Colonic mucosa (tissue), 4 donors: ENCODE measurements around the gene S100A8. TPM values are rescaled to one million over a fixed set of nuclear protein-coding genes. Genes with fewer than 3 reads are reported as not detected.

Experiments used
- DNase-seq: peaks from one replicate; pipeline ENCODE4 v3.0.0-alpha.2; 2020
- H3K27ac ChIP-seq: fragments of 200-600 bp; one replicate; pipeline ENCODE4 v1.8.0; 2021
- H3K27me3 ChIP-seq: fragments of 200-600 bp; one replicate; pipeline ENCODE4 v1.8.0; 2021
- H3K36me3 ChIP-seq: fragments of 200-600 bp; one replicate; pipeline ENCODE4 v1.8.0; 2021
- H3K4me1 ChIP-seq: fragments of 200-600 bp; one replicate; pipeline ENCODE4 v1.8.0; 2021; ENCODE audit warnings: mild to moderate bottlenecking
- H3K4me3 ChIP-seq: fragments of 200-600 bp; one replicate; pipeline ENCODE4 v1.8.0; 2021
- H3K9ac ChIP-seq, 2 donors: one replicate each; pipeline ENCODE4 v1.7.0; 2013; ENCODE audit warnings: control low read depth in 2 of 2, low read depth in 2 of 2, low read length in 2 of 2
- H3K9me3 ChIP-seq: fragments of 200-600 bp; one replicate; pipeline ENCODE4 v1.8.0; 2021
- CTCF ChIP-seq: fragments of 200-600 bp; IDR thresholded peaks from one replicate; pipeline ENCODE4 v1.8.0; 2022; ENCODE audit warnings: antibody characterized with exemption, mild to moderate bottlenecking
- intact Hi-C: fragments of 100-400 bp; cut with DNase I; formaldehyde crosslinking; loops from one replicate; pipeline ENCODE4 v1.14.1; 2022
- total RNA-seq, 2 donors: library from RNA; stranded (reverse); fragmentation: NEBNext Ultra II Directional in 1 of 2; extraction: Animal tissue kit (Norgen Biotek cat#: 25700) in 1 of 2; gene quantifications; one replicate each; pipeline ENCODE4 v1.2.1, GENCODE V29; 2021
- donor health status: healthy.
- donor health status: DM: no; HTN: no; CAD: no.
- donor health status: DM: no; HTN: no; CAD: no.

S100A8 gene
- total RNA-seq, 2 donors from 2014 or later: 0.79 to 6.9 TPM

- intact Hi-C loops: no loop called here
- H3K9ac ChIP-seq: no peak overlapping the region
- H3K27ac ChIP-seq: no peak overlapping the region
- H3K4me3 ChIP-seq: no peak overlapping the region
- no peaks in the 10 kb centered on the region for H3K9me3 ChIP-seq
- H3K36me3 ChIP-seq: no peaks in the 10 kb centered on the region
- no peaks in the 10 kb centered on the region for H3K27me3 ChIP-seq
- peak; percentile 9 for DNase-seq
- TF ChIP-seq CTCF: no peak
- H3K4me1 ChIP-seq: peaks cover 5% of the 10 kb centered on the region
Observed at GRCh38 chr1:153364156-153364555, 26.7 kb downstream of the S100A8 start.

GRCh38 chr1:153363641-153364040, 27.2 kb downstream of the S100A8 start:
- Histone ChIP-seq H3K27me3 (no peaks in the 10 kb centered on the region), H3K4me1 (peaks cover 5% of the 10 kb centered on the region), H3K4me3 (no peak overlapping the region), H3K9ac (no peak overlapping the region), H3K36me3 (no peaks in the 10 kb centered on the region), H3K27ac (no peak overlapping the region), H3K9me3 (no peaks in the 10 kb centered on the region)
- intact Hi-C loops: no loop called here
- peak; percentile 10 for DNase-seq
- no peak for TF ChIP-seq CTCF

GRCh38 chr1:153362187-153362775, 28.6 kb downstream of the S100A8 start:
- Histone ChIP-seq H3K4me1 (peaks cover 5% of the 10 kb centered on the region), H3K27ac (no peak overlapping the region), H3K36me3 (no peaks in the 10 kb centered on the region), H3K27me3 (no peaks in the 10 kb centered on the region), H3K9me3 (no peaks in the 10 kb centered on the region), H3K4me3 (no peak overlapping the region), H3K9ac (no peak overlapping the region)
- intact Hi-C loops: no loop called here
- no peak for DNase-seq
- TF ChIP-seq CTCF: no peak

GRCh38 chr1:153361480-153362109, 29.3 kb downstream of the S100A8 start:
- H3K27ac ChIP-seq: no peak overlapping the region
- no peak overlapping the region for H3K4me3 ChIP-seq
- H3K4me1 ChIP-seq: peaks cover 5% of the 10 kb centered on the region
- no peak for TF ChIP-seq CTCF
- H3K27me3 ChIP-seq: no peaks in the 10 kb centered on the region
- H3K36me3 ChIP-seq: no peaks in the 10 kb centered on the region
- no peaks in the 10 kb centered on the region for H3K9me3 ChIP-seq
- H3K9ac ChIP-seq: no peak overlapping the region
- no peak for DNase-seq
- intact Hi-C loops: no loop called here

- TF ChIP-seq CTCF: no peak
- Histone ChIP-seq H3K27ac (no peak overlapping the region), H3K9ac (no peak overlapping the region), H3K9me3 (no peaks in the 10 kb centered on the region), H3K4me1 (peaks cover 5% of the 10 kb centered on the region), H3K4me3 (no peak overlapping the region), H3K27me3 (no peaks in the 10 kb centered on the region), H3K36me3 (no peaks in the 10 kb centered on the region)
- intact Hi-C loops: no loop called here
- DNase-seq: no peak
Observed at GRCh38 chr1:153360592-153361479, 30.0 kb downstream of the S100A8 start.
